Stimulated activated CD4-positive, alpha-beta T cell treated with anti-CD3 and anti-CD28 coated beads, Interleukin-12 subunit alpha, Interleukin-12 subunit beta, amount 100 ng/mL, for 4 hours (primary cell): ENCODE measurements around the gene CNOT6L.

Source experiments
- DNase-seq: peaks from one replicate; pipeline ENCODE4 v3.0.0-alpha.2; 2020

CNOT6L gene

GRCh38 chr4:77710059-77710458 lies 109.1 kb downstream of the CNOT6L start:
- DNase-seq = no peak

GRCh38 chr4:77706717-77707116 lies 112.5 kb downstream of the CNOT6L start:
- DNase-seq = no peak

- DNase-seq = no peak
Measured at GRCh38 chr4:77703666-77704065, 115.5 kb downstream of the CNOT6L start.

- no peak for DNase-seq
Measured at GRCh38 chr4:77701121-77701520, 118.0 kb downstream of the CNOT6L start.

- DNase-seq = no peak
Measured at GRCh38 chr4:77699731-77700210, 119.4 kb downstream of the CNOT6L start.

GRCh38 chr4:77697860-77698590 lies 121.1 kb downstream of the CNOT6L start:
- no peak for DNase-seq

- DNase-seq = no peak
Measured at GRCh38 chr4:77695774-77696173, 123.4 kb downstream of the CNOT6L start.

- no peak for DNase-seq
Measured at GRCh38 chr4:77692847-77693432, 126.2 kb downstream of the CNOT6L start.

- no peak for DNase-seq
Measured at GRCh38 chr4:77681792-77682191, 137.4 kb downstream of the CNOT6L start.

GRCh38 chr4:77676842-77677241 lies 142.3 kb downstream of the CNOT6L start:
- no peak for DNase-seq

- no peak for DNase-seq
Measured at GRCh38 chr4:77671051-77671450, 148.1 kb downstream of the CNOT6L start.

GRCh38 chr4:77669946-77670590 lies 149.1 kb downstream of the CNOT6L start:
- no peak for DNase-seq

GRCh38 chr4:77665381-77666069 lies 153.6 kb downstream of the CNOT6L start:
- DNase-seq = no peak
